ENCODE results near the gene NUAK1. TPM values are rescaled to one million over a fixed set of nuclear protein-coding genes. Genes with fewer than 3 reads are reported as not detected.
A peak's percentile ranks its signal among the peaks of the same experiment; 100 is the strongest.

The NUAK1 gene
- total and polyA plus RNA-seq, 2 experiments from 2014 or later, result 5.4 to 16.9 TPM

- Histone ChIP-seq H3K4me1 (ENCODE audit: insufficient read depth) (peaks cover 70% of the 10 kb centered on the region), H3K4me3 (no peak overlapping the region), H3K27ac (ENCODE audit: low read depth) (no peak overlapping the region; the same call in 1 of the 2 replicates), H3K27me3 (ENCODE audit: insufficient read depth) (no peaks in the 10 kb centered on the region), H3K36me3 (ENCODE audit: insufficient read depth) (no peaks in the 10 kb centered on the region), H4K20me1 (replicated peaks; ENCODE audit: insufficient read depth) (0 out of 2 replicates have a peak, but pooled peaks cover 4% of the 10 kb centered on the region), H3K79me2 (replicated peaks; ENCODE audit: insufficient read depth) (peaks cover 90% of the 10 kb centered on the region), H3K4me2 (no peak overlapping the region; the same call in 1 of the 2 replicates), H3F3A (replicated peaks; ENCODE audit: low read depth) (no peaks in the 10 kb centered on the region; the same call in 1 of the 2 replicates), H3K9me2 (ENCODE audit: insufficient read depth) (no peaks in the 10 kb centered on the region), H2AFZ (no peak overlapping the region)
- no peak overlapping the region for H3K4me3 Mint-ChIP-seq
- H3K36me3 Mint-ChIP-seq (ENCODE audit: low read depth), result no peaks in the 10 kb centered on the region
- H3K27me3 Mint-ChIP-seq (ENCODE audit: insufficient read depth, low read depth, poor library complexity), result peaks cover 11% of the 10 kb centered on the region
- DNase-seq (ENCODE audit: low spot score), result no peak
- no peak for ATAC-seq
- TF ChIP-seq POLR2AphosphoS5 (IDR thresholded peaks at IDR 0.05; ENCODE audit: low read depth) (no peak), STAT1 (IDR thresholded peaks at IDR 0.05; ENCODE audit: unreplicated experiment) (no peak), EZH2phosphoT487 (IDR thresholded peaks at IDR 0.05; ENCODE audit: unreplicated experiment) (no peak), ZNF114 (CRISPR knock-in tag; IDR thresholded peaks at IDR 0.05) (no peak), CREB1 (CRISPR knock-in tag; IDR thresholded peaks at IDR 0.05; ENCODE audit: low read depth) (no peak), JUNB (IDR thresholded peaks at IDR 0.05; ENCODE audit: unreplicated experiment) (no peak), NANOG (IDR thresholded peaks at IDR 0.05; ENCODE audit: borderline replicate concordance) (no peak)
- H3K9me3 Mint-ChIP-seq, result no peaks in the 10 kb centered on the region
- H3K4me1 Mint-ChIP-seq, result peaks cover 73% of the 10 kb centered on the region
- peak overlapping the region; percentile 2; the same call in 1 of the 2 replicates for H3K27ac Mint-ChIP-seq
These were observed 25.7 kb downstream of the NUAK1 start for GRCh38 chr12:106113042-106113441.

GRCh38 chr12:106112145-106112821, 26.5 kb downstream of the NUAK1 start:
- no peak for TF ChIP-seq STAT1 (IDR thresholded peaks at IDR 0.05; ENCODE audit: unreplicated experiment)
- no peak for TF ChIP-seq ETS1 (IDR thresholded peaks at IDR 0.05)
- TF ChIP-seq EZH2 (IDR thresholded peaks at IDR 0.05; ENCODE audit: low read depth, unreplicated experiment), result no peak
- no peak for TF ChIP-seq ZNF114 (CRISPR knock-in tag; IDR thresholded peaks at IDR 0.05)
- no peak for TF ChIP-seq CTCF (conservative IDR thresholded peaks at IDR 0.05; ENCODE audit: low read depth in 2 of 2)
- DNase-seq (ENCODE audit: low spot score), result no peak
- ATAC-seq, result peak; percentile 20
- Histone ChIP-seq H3K36me3 (ENCODE audit: insufficient read depth) (no peaks in the 10 kb centered on the region), H3K4me2 (0 out of 2 replicates have a peak overlapping the region, but pooled peaks have one; percentile 36), H3K27ac (ENCODE audit: low read depth) (no peak overlapping the region; the same call in 1 of the 2 replicates), H2AFZ (no peak overlapping the region), H3K9me2 (ENCODE audit: insufficient read depth) (no peaks in the 10 kb centered on the region), H3F3A (replicated peaks; ENCODE audit: low read depth) (no peaks in the 10 kb centered on the region; the same call in 1 of the 2 replicates), H3K4me3 (no peak overlapping the region), H3K27me3 (ENCODE audit: insufficient read depth) (no peaks in the 10 kb centered on the region), H3K79me2 (replicated peaks; ENCODE audit: insufficient read depth) (peaks cover 90% of the 10 kb centered on the region), H4K20me1 (replicated peaks; ENCODE audit: insufficient read depth) (0 out of 2 replicates have a peak, but pooled peaks cover 4% of the 10 kb centered on the region), H3K4me1 (ENCODE audit: insufficient read depth) (peaks cover 72% of the 10 kb centered on the region)
- no peaks in the 10 kb centered on the region for H3K9me3 Mint-ChIP-seq
- no peaks in the 10 kb centered on the region for H3K36me3 Mint-ChIP-seq (ENCODE audit: low read depth)
- peak overlapping the region; percentile 2 for H3K27ac Mint-ChIP-seq
- H3K4me3 Mint-ChIP-seq, result no peak overlapping the region
- H3K4me1 Mint-ChIP-seq, result peaks cover 79% of the 10 kb centered on the region
- H3K27me3 Mint-ChIP-seq (ENCODE audit: insufficient read depth, low read depth, poor library complexity), result peaks cover 11% of the 10 kb centered on the region

All from GM23338 (cell line).